Loucy (cell line): Measurements from ENCODE around the gene GPR12.

Experiments
- CTCF ChIP-seq: fragments of 200-600 bp; sonication (generic); conservative IDR thresholded peaks from 2 replicates; pipeline ENCODE4 v1.5.1; 2014; ENCODE audit warnings: mild to moderate bottlenecking, antibody characterized with exemption, low read length
- EZH2phosphoT487 ChIP-seq: fragments of 200-600 bp; IDR thresholded peaks from 2 replicates; pipeline ENCODE4 v1.6.1; 2018; ENCODE audit warnings: antibody characterized with exemption, mild to moderate bottlenecking, moderate library complexity, borderline replicate concordance

- TF ChIP-seq CTCF, result no peak
- TF ChIP-seq EZH2phosphoT487, result no peak
These were observed at the start of gene GPR12 for GRCh38 chr13:26759907-26760831.
